ENCODE measurements around the gene CHCHD3.
"Not testable (repeated sequence)": the region's sequence is repeated elsewhere in the genome, so short reads cannot be mapped to it uniquely, and the experiment has no call there.

Gene CHCHD3

DNA sequence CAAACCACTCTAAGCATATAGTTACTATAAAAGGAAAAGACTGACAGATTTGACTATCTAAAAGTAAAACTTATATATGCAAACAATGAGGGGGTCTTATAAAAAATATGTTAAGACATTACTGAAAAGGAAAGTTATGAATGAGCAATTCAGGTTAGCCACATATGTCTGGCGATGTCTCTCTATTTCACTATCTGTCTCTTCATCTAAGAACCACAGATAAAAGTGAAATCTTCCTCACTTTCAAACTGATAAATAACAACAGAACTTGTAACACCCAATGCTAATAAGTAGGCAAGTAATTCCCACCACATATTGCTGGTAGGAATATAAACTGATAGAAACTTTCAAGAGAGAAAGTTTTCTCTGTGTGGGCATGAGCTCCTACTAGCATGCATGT is 138.2 kb downstream of the CHCHD3 start:
- DNase-seq = no peak

DNA sequence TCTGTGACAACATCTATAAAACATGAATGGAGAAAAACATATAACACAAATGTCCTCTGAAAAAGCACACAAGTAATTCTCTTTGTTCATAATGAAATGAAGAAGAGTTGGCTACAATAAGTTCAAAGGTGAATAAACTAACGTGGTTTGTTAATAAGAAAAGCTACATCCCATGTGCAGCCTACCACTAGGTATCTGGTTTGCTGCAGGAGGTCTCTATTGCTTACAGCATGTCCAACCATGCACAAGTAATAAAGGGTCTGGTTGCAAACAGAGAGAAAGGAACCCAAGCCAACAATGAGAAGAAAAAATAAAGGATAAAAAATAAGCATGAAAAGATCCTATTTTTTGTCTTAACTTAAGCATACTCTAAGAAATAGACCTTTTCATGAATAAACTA is 139.2 kb downstream of the CHCHD3 start:
- DNase-seq = no peak

DNA sequence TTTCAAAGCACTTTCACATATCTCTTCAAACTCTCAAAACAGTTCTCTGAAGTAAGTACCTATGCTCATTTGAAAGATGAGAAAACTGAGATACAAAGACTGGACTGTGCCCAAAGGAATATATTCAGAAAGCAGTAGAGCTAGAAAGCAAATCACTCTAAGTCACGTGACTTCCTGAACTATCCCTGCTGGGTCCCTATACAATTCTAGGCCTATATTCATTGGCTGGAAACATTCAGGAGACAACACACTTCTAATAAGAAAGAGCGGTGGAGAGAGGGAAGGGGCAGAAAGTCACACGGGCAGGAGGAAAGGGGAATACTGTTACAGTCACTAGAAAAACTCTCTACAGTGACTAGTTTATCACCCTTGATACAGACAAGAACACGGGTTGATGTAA is 140.0 kb downstream of the CHCHD3 start:
- no peak for DNase-seq

DNA sequence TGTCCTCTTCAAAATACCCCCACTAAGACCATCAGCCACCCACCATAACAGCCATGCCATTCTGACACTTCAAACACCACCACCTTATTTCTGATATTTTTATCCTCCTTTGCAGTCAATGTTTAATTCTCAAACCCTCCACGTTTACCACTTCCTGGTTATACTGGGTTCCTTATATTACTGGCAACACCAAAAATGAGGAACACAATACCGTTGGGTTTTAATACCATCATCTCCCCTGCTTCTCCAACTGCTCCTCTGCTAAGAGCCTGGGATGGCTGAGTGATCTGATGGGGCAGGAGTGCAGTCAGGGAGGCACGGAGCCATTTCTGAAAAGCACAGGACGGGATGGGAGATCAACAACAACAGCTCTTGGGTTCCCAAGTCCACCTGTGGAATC is 140.5 kb downstream of the CHCHD3 start:
- no peak for DNase-seq

DNA sequence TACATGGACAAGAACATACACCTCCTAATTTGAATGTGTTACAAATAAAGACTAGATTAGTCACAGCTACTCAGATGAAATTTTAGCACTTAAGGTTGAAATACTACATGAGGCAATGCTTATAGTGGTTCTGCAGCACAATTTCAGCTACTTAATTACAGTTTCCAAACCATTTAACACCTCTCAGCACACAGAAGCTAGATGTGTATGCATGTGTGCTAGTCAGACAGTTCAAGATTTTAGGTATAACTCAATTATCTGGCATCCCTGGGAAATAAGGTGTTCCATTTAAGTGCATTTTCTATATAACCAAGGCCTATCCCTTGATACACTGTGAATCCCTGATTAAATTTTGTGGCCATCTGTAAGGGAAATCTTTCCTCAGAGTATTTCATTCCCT is 141.8 kb downstream of the CHCHD3 start:
- no peak for DNase-seq

DNA sequence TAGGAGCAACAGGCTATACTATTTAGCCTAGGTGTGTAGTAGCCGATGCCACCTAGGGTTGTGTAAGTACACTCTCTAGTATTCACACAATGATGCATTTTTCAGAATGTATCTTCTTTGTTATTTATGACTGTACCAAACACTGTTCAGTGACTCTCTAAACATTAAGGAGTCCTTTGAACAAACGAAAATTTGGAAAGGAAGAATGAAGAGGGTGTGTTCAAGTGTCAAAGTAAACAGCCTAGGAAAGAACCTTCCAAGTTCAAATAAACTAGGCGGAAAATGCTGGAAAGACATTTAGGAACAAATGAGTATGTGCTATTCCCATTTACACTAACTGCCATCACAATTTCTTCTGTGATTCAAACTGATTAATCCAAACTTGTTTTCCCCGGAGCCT is 142.4 kb downstream of the CHCHD3 start:
- DNase-seq = no peak

DNA sequence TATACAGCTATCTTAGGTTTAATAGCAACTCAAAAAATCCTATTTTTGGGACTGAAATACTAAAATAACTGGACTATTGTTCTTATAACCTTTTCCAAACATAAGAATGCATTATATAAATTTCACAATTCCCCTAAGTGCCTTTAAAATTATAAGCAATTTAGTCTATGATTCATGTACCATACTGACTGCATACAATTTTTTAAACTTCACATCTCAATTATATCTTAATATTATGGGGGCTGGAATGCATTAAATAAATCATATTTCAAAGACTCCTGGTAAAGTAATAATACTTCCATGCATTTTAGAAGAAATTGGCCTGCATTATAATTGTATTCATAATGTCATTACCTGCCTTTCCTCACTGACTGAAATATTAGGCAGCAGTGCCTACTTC is 144.6 kb downstream of the CHCHD3 start:
- no peak for DNase-seq

DNA sequence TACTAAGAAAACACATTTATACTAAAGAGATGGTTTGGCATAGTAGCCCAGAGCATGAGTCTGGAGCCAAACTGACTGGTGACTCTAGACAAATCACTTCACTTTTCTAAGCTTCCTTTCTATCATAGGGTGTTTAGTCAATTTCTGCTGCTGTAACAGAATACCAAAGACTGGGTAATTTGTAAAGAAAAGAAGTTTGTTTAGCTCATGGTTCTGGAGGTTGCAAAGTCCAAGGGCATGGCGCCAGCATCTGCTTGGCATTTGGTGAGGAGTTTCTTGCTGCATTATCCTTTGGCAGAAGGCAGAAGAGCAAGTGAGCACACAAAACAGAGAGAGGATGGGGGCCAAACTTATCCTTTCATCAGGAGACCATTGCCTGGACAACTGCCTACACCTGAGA is 146.3 kb downstream of the CHCHD3 start:
- DNase-seq = no peak

DNA sequence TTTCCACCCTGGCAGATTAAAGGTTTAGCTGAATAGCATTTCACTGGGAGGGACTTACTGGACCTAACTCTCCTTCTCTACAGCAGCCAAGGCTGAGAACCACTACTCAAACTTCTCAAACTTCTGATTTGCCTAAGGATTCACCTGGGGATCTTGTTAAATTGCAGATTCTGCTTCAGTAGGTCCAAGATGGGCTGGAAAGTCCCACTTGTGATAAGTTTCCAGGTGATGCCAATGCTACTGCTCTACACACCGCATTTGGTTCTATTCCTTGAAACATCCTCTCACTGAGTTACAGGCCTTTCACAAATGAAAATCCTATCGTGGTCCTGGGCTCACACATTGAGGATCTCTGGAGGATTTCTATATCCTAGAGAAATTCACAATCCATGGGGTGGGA is 147.9 kb downstream of the CHCHD3 start:
- no peak for DNase-seq

DNA sequence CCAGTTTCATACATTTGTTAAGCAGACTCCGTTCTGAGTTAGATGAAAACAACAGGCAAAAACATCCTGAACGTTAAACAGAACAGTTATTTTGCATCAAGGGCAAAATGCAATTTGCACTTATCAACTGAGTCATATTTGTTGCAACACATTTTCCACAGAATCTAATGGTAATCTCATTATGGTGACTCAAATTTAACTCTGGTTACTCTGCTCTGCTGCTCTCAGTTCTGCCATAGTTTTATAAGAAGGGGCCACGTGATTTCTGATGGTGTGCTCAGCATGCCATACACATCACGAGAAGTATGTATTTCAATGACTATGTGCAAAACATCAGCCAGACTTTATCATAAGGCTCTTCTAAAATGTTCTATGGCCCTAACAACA is 148.8 kb downstream of the CHCHD3 start:
- DNase-seq = no peak

DNA sequence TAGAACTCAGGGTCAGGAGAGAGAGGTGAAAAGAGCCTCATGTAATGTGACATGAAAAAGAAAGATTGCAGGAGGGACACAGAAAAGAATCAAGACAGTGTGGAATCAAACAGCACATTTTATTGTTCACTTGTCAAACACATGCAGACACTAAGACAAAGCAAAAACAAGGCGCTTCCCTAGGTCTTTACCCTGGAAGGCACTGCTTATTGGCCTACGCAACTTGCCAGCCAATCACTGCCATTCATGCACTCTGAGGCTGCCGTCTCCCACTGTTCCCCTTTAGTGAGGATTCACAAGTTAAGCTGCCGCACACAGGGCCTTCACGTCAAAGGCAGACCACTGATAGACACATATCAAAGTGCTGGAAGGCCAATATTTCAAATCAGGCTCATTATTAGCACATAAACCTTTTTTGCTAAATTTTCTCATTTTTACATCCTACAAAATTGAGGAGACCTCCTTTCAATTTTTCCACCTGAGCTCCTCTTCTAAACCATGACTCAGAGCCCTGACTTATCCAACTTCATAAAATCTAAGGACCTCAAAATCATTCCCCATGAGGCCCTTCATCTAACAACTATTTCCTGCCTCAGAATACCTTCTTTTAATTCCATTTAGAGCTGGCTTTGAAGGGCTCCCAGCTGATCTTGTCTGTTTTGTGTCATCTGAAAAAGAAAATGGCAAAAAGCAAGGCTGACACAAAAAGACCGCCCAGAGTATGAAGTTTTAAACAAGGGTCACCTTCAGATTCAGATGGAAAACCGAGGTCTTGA is 149.4 kb downstream of the CHCHD3 start:
- no peak for DNase-seq

DNA sequence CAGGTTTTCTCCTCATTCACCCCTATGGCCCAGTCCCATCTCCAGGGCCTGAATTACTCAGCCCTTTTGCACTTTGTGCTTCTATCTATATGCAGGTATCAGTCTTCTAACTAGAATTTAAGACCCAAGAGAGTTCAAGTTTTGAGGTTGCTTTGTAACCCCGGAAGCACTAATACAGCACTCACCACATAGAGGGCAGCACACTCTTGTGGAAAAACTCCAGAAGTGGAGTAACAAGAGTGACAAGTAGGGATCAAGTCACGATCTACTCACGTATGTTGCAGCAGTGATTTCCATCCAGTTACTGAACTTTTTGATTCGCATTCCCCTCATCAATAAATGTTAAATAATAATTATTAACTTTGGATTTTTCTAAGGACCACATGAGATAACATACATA is 151.0 kb downstream of the CHCHD3 start:
- DNase-seq = no peak

DNA sequence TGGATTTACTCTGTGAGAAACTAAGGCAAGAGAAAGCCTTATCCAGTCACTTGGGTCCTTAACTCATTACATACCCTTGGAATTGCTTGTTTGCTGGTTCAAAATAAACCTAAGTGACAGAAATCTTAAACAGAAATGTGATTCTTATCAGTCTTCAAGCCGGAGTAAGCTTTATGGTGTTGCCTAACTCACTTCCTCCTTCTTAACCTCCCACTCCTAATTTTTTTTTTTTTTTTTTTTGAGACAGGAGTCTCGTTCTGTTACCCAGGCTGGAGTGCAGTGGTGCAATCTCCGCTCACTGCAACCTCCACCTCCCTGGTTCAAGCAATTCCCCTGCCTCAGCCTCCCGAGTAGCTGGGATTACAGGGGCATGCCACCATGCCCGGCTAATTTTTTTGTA is 151.9 kb downstream of the CHCHD3 start:
- DNase-seq = not testable (repeated sequence)

DNA sequence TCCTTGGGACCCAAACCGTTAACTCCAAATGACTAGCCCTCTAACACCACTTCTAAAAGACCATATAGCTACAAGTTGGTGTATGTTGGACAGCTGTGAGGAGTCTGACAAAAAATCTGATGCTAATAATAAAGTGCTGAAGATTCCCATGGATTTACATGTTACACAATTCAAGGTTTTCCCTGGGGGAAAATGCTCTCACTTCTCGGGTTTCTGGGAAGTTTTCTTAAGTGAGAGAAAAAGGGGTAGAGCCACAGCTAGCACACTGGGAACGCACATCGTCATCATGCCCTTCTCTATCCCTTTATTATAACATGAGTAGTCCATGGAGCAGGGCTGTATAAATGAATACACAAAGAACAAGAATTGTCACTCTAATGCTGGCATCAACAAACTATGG is 162.1 kb downstream of the CHCHD3 start:
- DNase-seq = no peak

DNA sequence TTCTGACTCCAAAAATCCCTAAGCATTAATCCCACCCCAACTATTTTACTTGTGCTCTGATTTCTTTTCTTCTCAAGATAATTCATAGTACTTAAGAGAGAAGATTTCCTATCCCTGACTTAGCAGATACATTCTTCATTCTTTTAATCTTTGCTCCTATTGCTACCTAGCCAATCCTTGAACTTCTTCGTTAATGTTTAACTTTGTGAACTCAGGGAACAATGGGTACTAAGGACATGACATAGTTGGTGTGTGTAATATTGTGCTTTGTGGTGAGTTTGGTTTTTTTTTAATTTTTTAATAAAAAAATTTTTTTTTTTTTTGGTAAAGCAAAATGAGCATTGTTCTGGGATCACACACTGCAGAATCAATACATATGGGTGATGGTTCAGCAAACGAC is 166.2 kb downstream of the CHCHD3 start:
- no peak for DNase-seq

DNA sequence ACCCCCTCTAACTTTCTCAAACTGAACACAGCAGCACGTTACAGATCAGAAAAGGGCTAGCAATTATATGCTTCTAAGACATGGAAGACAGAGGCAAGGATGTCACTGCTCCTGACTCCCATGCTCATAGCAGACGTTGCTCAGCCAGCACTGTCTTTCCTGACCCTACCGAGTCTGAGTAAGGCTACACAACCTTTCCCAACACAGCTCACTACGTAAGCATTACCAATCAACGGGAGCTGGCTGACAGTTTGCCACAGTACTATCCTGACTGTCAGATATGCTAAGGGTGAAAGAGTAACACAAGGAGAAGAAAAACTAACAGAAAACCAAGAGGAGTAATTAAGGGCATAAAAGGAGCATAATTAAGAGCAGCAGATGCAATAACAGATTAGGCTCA is 171.2 kb downstream of the CHCHD3 start:
- no peak for DNase-seq

DNA sequence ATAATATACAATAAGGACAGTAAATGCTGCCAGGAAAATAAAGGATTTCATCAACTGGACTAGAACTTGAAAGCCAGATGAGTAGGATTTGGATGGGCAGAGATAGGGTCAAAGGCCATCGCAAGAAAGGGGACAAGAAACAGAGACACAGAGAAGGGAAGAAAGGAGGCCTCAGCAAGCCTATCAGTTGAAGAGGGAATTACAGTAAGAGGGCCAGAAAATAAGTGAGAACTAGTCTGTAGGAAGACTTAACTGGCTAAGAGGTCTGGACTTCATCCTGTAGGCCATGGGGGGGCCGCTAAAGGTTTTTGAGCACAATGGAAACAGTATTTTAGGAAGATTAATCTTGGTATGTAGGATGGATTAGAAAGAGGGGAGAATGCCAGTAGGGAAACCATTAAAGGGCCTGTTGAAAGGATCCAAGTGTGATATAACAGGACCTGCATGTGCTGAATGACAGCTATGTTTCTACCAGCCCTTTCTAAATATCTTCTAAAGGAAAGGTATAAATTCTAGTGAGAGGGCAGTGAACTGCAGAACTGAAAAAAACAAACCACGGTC is 174.4 kb downstream of the CHCHD3 start:
- DNase-seq = no peak

DNA sequence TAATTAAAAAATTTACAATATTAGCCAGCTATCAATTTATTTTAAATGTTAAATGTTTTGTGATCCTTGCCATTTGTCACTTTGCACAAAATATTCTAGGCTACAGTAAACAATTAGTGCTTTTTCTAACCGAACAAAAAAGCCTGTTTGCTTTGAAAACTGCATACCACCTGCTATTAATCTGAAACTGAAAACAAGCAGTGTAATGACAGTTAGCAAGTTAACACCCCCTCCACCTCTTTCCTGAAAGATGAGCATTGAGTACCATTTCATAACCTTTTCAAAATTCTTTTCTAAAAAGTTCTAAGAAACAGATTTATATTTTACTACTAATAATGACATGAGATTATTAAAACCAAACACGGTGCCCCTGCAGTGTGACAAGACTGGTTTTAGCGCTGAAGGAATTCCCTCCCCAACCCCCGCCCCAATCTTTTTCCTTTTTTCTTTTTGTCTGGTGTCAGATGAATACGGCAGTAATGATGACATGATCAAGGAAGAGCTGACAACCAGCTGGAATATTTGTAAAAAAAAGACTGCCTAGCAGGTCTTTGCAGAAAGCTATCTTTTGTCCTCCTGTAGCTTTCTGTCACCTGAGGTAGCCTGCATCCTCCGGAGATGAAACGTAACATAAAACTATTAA is 175.6 kb downstream of the CHCHD3 start:
- DNase-seq = no peak

DNA sequence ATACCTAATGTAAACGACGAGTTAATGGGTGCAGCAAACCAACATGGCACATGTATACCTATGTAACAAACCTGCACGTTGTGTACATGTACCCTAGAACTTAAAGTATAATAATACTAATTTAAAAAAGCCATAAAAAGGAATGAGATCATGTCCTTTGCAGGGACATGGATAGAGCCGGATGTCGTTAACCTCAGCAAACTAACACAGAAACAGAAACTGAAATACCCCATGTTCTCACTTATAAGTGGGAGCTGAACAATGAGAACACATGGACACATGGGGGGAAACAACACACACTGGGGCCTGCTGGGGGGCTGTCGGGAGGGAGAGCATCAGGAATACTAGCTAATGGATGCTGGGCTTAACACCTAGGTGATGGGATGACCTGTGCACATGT is 176.8 kb downstream of the CHCHD3 start:
- DNase-seq = not testable (repeated sequence)

DNA sequence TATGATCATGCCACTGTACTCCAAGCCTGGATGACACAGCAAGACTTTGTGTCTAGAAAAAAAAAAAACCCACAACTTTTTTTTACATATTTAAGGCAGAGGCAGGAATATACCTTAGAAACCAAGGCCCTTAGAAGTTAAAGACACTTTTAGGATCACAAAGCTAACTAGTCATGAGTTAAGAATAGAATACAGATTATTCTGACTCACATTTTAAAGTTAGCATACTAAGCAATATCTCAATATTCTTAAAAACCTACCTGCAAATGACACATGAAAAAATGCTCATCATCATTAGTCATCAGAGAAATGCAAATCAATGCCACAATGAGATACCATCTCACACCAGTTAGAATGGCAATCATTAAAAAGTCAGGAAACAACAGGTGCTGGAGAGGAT is 177.7 kb downstream of the CHCHD3 start:
- no peak for DNase-seq

DNA sequence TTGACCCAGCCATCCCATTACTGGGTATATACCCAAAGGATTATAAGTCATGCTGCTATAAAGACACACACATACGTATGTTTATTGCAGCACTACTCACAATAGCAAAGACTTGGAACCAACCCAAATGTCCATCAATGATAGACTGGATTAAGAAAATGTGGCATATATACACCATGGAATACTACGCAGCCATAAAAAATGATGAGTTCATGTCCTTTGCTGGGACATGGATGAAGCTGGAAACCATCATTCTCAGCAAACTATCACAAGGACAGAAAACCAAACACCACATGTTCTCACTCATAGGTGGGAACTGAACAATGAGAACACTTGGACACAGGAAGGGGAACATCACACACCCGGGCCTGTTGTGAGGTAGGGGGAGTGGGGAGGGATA is 179.6 kb downstream of the CHCHD3 start:
- DNase-seq = not testable (repeated sequence)

DNA sequence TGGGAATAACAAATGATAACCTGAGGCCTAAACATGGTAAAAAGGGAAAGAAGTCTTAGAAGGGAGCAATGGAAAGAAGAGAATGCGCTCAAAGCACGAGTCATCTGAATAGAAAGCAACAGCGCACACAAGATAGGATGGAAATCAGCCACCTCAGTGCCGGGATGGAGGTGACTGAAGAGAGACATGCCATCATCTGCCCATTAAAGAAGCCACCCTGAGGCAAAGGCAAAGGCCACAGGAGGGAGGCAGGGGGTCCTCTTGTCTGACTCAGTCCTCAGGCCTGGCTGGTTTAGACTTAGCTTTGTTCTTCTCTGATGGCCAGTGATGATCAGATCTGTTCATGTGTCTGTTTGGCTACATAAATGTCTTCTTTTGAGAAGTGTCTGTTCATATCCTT is 180.6 kb downstream of the CHCHD3 start:
- no peak for DNase-seq

DNA sequence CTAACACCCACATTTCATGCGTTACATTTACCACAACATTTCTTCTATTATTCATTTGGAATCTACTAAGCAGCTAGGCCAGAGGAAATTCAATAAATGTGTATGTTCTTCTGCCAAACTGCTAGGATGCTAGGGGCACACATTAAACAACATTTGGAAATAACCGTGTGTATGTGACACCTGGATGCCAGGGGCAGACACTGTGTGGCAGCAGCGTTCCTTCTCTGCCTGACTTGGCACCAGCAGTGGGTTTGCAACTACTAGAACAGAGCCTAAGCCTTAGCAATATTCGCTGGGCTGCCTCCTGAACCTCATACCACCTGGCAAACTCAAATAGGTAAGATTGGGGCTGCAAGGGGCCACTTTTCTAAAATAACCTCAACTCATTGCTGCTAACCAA is 182.1 kb downstream of the CHCHD3 start:
- no peak for DNase-seq

DNA sequence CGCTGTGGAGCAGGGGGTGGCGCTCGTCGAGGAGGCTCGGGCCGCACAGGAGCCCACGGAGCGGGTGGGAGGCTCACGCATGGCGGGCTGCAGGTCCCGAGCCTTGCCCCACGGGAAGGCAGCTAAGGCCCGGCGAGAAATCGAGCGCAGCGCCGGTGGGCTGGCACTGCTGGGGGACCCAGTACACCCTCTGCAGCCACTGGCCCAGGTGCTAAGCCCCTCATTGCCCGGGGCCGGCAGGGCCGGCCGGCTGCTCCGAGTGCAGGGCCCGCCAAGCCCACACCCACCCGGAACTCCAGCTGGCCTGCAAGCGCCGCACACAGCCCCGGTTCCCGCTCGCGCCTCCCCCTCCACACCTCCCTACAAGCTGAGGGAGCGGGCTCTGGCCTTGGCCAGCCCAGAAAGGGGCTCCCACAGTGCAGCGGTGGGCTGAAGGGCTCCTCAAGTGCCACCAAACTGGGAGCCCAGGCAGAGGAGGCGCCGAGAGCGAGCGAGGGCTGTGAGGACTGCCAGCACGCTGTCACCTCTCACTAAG is 183.2 kb downstream of the CHCHD3 start:
- not testable (repeated sequence) for DNase-seq

All from activated T-cell treated with anti-CD3 and anti-CD28 coated beads, Interleukin-2, amount 50 U/mL, for 48 hours (primary cell).